Vagina (tissue), 2 donors: ENCODE data around the gene ALK.

Experiments used
- CTCF ChIP-seq, 3 experiments: fragments of 450-650 bp in 2 of 3; fragments of 200-600 bp in 1 of 3; sonication (generic) in 1 of 3; IDR thresholded peaks; one replicate each; pipeline ENCODE4 v1.5.1; 2017 to 2019; ENCODE audit warnings: antibody characterized with exemption in 3 of 3, mild to moderate bottlenecking in 2 of 3, moderate library complexity in 2 of 3
- POLR2A ChIP-seq, 2 donors: fragments of 450-650 bp; IDR thresholded peaks; one replicate each; pipeline ENCODE4 v1.6.1; 2017; ENCODE audit warnings: antibody characterized with exemption in 2 of 2, mild to moderate bottlenecking in 2 of 2, moderate library complexity in 2 of 2
- POLR2AphosphoS5 ChIP-seq, 2 donors: sonication (generic); formaldehyde crosslinking; IDR thresholded peaks; one replicate each; pipeline ENCODE4 v1.9.0; 2017; ENCODE audit warnings: antibody characterized with exemption in 2 of 2, mild to moderate bottlenecking in 2 of 2, low read depth in 1 of 2; ENCODE audit not compliant: insufficient read depth in 1 of 2

- TF ChIP-seq POLR2AphosphoS5 (IDR thresholded peaks at IDR 0.05; ENCODE audit: insufficient read depth in 1 of 2, low read depth in 1 of 2) (no peak), CTCF (IDR thresholded peaks at IDR 0.05) (no peak), POLR2A (IDR thresholded peaks at IDR 0.05) (no peak)
These were observed 320.1 kb downstream of the ALK start for GRCh38 chr2:29601321-29601720.
